Keratinocyte (primary cell): ENCODE measurements around the gene ATP6V1G3.

Source experiments
- EZH2 ChIP-seq: IDR thresholded peaks from one replicate; pipeline ENCODE4 v1.6.1; 2012; ENCODE audit warnings: inconsistent platforms, mild to moderate bottlenecking, low read length, moderate library complexity
- TF ChIP-seq, protein P1 (sequence below), 3 experiments: IDR thresholded peaks in 1 of 3; conservative IDR thresholded peaks in 1 of 3; optimal IDR thresholded peaks in 1 of 3; 2 replicates in 2 of 3; 3 replicates in 1 of 3; pipeline versions ENCODE3 to v1.5.1; 2011; ENCODE audit warnings: low read length in 3 of 3, mild to moderate bottlenecking in 3 of 3, moderate library complexity in 2 of 3, control low read depth in 1 of 3, inconsistent platforms in 1 of 3; ENCODE audit not compliant: insufficient read depth in 2 of 3; ENCODE audit errors: extremely low read depth in 1 of 3

DNA sequence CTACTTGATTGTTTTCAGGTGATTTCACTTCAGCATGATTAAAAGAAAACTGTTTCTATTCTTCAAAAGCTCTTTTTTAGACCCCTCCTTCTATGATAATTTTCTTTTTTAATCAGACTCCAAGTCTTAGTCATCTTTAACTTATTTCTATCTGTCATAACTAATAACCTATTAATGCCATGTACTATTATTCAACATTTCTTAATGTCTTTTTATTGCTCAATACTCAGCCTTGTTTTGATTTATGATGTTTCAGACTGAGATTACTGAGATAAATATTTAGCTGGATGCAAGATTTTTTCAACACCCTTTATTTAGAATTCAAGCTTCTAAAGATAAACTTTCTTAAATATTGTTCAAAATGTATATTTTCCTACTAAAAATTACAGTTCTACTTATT lies 53.6 kb downstream of the ATP6V1G3 start:
- TF ChIP-seq, protein P1, sequence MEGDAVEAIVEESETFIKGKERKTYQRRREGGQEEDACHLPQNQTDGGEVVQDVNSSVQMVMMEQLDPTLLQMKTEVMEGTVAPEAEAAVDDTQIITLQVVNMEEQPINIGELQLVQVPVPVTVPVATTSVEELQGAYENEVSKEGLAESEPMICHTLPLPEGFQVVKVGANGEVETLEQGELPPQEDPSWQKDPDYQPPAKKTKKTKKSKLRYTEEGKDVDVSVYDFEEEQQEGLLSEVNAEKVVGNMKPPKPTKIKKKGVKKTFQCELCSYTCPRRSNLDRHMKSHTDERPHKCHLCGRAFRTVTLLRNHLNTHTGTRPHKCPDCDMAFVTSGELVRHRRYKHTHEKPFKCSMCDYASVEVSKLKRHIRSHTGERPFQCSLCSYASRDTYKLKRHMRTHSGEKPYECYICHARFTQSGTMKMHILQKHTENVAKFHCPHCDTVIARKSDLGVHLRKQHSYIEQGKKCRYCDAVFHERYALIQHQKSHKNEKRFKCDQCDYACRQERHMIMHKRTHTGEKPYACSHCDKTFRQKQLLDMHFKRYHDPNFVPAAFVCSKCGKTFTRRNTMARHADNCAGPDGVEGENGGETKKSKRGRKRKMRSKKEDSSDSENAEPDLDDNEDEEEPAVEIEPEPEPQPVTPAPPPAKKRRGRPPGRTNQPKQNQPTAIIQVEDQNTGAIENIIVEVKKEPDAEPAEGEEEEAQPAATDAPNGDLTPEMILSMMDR (optimal IDR thresholded peaks at IDR 0.05 in 1 of 3, IDR thresholded peaks at IDR 0.05 in 1 of 3, conservative IDR thresholded peaks at IDR 0.05 in 1 of 3; ENCODE audit: extremely low read depth in 1 of 3, insufficient read depth in 2 of 3, low read length in 3 of 3): no peak
- TF ChIP-seq EZH2: no peak
